HL-60 (cell line): Measurements from ENCODE around the gene GLYATL2.
A peak's percentile ranks its signal among the peaks of the same experiment; 100 is the strongest.

Experiments used
- DNase-seq, 2 experiments: peaks; one replicate each; pipeline ENCODE4 v3.0.0-alpha.2; 2010 to 2020; ENCODE audit warnings: low read depth in 1 of 2, low spot score in 1 of 2
- H3K27ac ChIP-seq: fragments of 250-450 bp; sonication (Bioruptor Pico); replicated peaks from 2 replicates; pipeline ENCODE4 v1.5.1; 2020; ENCODE audit warnings: mild to moderate bottlenecking, moderate library complexity
- H3K27me3 ChIP-seq: fragments of 250-450 bp; sonication (Bioruptor Pico); 2 replicates; pipeline ENCODE4 v1.5.1; 2021; ENCODE audit warnings: mild to moderate bottlenecking, moderate library complexity; ENCODE audit not compliant: insufficient read depth, poor library complexity, severe bottlenecking
- H3K4me3 ChIP-seq: replicated peaks from 2 replicates; pipeline ENCODE4 v1.5.1; 2011; ENCODE audit warnings: mild to moderate bottlenecking, control low read depth, low read length; ENCODE audit not compliant: insufficient read depth
- CTCF ChIP-seq: IDR thresholded peaks from one replicate; pipeline ENCODE4 v1.5.1; 2011; ENCODE audit warnings: low read length, control low read depth, inconsistent platforms; ENCODE audit not compliant: insufficient read depth
- GABPA ChIP-seq: IDR thresholded peaks from 2 replicates; pipeline ENCODE4 v1.6.1; 2012; ENCODE audit warnings: low read depth
- POLR2AphosphoS5 ChIP-seq: IDR thresholded peaks from 2 replicates; pipeline ENCODE4 v1.6.1; 2012; ENCODE audit warnings: low read depth
- REST ChIP-seq: IDR thresholded peaks from 2 replicates; pipeline ENCODE4 v1.6.1; 2012; ENCODE audit warnings: low read depth; ENCODE audit not compliant: insufficient replicate concordance
- SPI1 ChIP-seq: IDR thresholded peaks from 2 replicates; pipeline ENCODE4 v1.6.1; 2012; ENCODE audit warnings: low read depth, mild to moderate bottlenecking, borderline replicate concordance

Gene GLYATL2

GRCh38 chr11:58866788-58867187 lies 22.3 kb upstream of the GLYATL2 start:
- H3K27me3 ChIP-seq: no peaks in the 10 kb centered on the region
- no peak for DNase-seq
- H3K27ac ChIP-seq: no peak overlapping the region
- TF ChIP-seq POLR2AphosphoS5 (no peak), SPI1 (no peak), CTCF (no peak), GABPA (no peak), REST (no peak)
- no peak overlapping the region for H3K4me3 ChIP-seq

GRCh38 chr11:58864335-58864734 lies 19.8 kb upstream of the GLYATL2 start:
- no peak for DNase-seq
- TF ChIP-seq SPI1: peak; percentile 41; the same call in 1 of the 2 replicates
- TF ChIP-seq CTCF: no peak
- no peak for TF ChIP-seq GABPA
- TF ChIP-seq POLR2AphosphoS5: no peak
- TF ChIP-seq REST: no peak
- H3K27me3 ChIP-seq: no peaks in the 10 kb centered on the region
- no peak overlapping the region for H3K27ac ChIP-seq
- no peak overlapping the region for H3K4me3 ChIP-seq

GRCh38 chr11:58863697-58864096 lies 19.2 kb upstream of the GLYATL2 start:
- Histone ChIP-seq H3K27me3 (no peaks in the 10 kb centered on the region), H3K27ac (no peak overlapping the region), H3K4me3 (no peak overlapping the region)
- DNase-seq: no peak
- TF ChIP-seq REST (no peak), GABPA (no peak), POLR2AphosphoS5 (no peak), CTCF (no peak), SPI1 (no peak)
